ENCODE results near the gene ZNF578.

- TF ChIP-seq CTCF (IDR thresholded peaks at IDR 0.05; ENCODE audit: extremely low read depth in 1 of 2, insufficient read depth in 1 of 2, low read depth in 1 of 2, low read length in 2 of 2) (no peak), POLR2A (IDR thresholded peaks at IDR 0.05; ENCODE audit: low read depth, low read length) (no peak), MAX (IDR thresholded peaks at IDR 0.05; ENCODE audit: insufficient read depth, insufficient read length) (no peak)
Observed at GRCh38 chr19:52522551-52522950, 69.2 kb downstream of the ZNF578 start.
